ENCODE measurements around the gene LRRN2. TPM values are rescaled to one million over a fixed set of nuclear protein-coding genes. Genes with fewer than 3 reads are reported as not detected.
A peak's percentile ranks its signal among the peaks of the same experiment; 100 is the strongest.

LRRN2 gene
- total RNA-seq, 5 donors from 2014 or later (not counting 1 experiment from before 2014, with no cell fraction given): 0.03 TPM; not detected in 4

GRCh38 chr1:204713541-204713940, 28.0 kb upstream of the LRRN2 start:
- H3K27me3 Mint-ChIP-seq: peaks cover 13 to 28% of the 10 kb centered on the region in 2 donors

GRCh38 chr1:204712708-204713430, 27.3 kb upstream of the LRRN2 start:
- no peak overlapping the region for H3K4me3 ChIP-seq (ENCODE audit: control insufficient read depth in 1 of 2, extremely low read depth in 1 of 2, low read length in 1 of 2)
- no peak overlapping the region for H3K27ac Mint-ChIP-seq
- DNase-seq: peak in 1 of 35 experiments; percentile 4
- no peaks in the 10 kb centered on the region for H3K9me3 Mint-ChIP-seq
- peaks cover 0 to 21% of the 10 kb centered on the region in 2 experiments for H3K27me3 ChIP-seq (replicated peaks in 1 of 2; ENCODE audit: control insufficient read depth in 2 of 2, extremely low read depth in 1 of 2, insufficient read depth in 2 of 2, low read length in 1 of 2)
- WGBS (ENCODE audit: insufficient coverage): 0% methylated on average over 1 of the region's 4 CpGs
- H3K4me1 ChIP-seq (ENCODE audit: control insufficient read depth in 1 of 2, extremely low read depth in 1 of 2, insufficient read depth in 2 of 2, low read length in 2 of 2): peaks cover 7 to 14% of the 10 kb centered on the region in 2 experiments
- no peaks in the 10 kb centered on the region for H3K9me3 ChIP-seq
- no peaks in the 10 kb centered on the region for H3K36me3 Mint-ChIP-seq
- peak in 1 of 4 experiments; percentile 24 for ATAC-seq (replicated peaks in 1 of 4)
- no peaks in the 10 kb centered on the region for H3K36me3 ChIP-seq (ENCODE audit: control insufficient read depth in 2 of 2, extremely low read depth in 1 of 2, insufficient read depth in 1 of 2, low read length in 1 of 2)
- ChIA-PET CTCF (no interaction called here), POLR2A (no interaction called here)
- no peak overlapping the region for H3K27ac ChIP-seq (ENCODE audit: low read length)
- peaks cover 13 to 29% of the 10 kb centered on the region in 2 donors for H3K27me3 Mint-ChIP-seq
- H3K4me3 Mint-ChIP-seq: no peak overlapping the region
- H3K4me1 Mint-ChIP-seq: peaks cover 5 to 13% (median 5%) of the 10 kb centered on the region in 3 donors

More at GRCh38 chr1:204713541-204713940, 28.0 kb upstream of the LRRN2 start:
- no CpG with 5 or more reads among the region's 5 CpGs for WGBS (ENCODE audit: insufficient coverage)
- no peak overlapping the region for H3K4me3 Mint-ChIP-seq
- CTCF ChIA-PET: no interaction called here
- H3K27me3 ChIP-seq (replicated peaks in 1 of 2; ENCODE audit: control insufficient read depth in 2 of 2, extremely low read depth in 1 of 2, insufficient read depth in 2 of 2, low read length in 1 of 2): peaks cover 0 to 18% of the 10 kb centered on the region in 2 experiments
- H3K4me1 Mint-ChIP-seq: peaks cover 3 to 10% (median 5%) of the 10 kb centered on the region in 3 donors
- H3K36me3 Mint-ChIP-seq: no peaks in the 10 kb centered on the region
- ATAC-seq (replicated peaks in 1 of 4): no peak
- no peak for DNase-seq
- H3K27ac Mint-ChIP-seq: no peak overlapping the region
- POLR2A ChIA-PET: no interaction called here
- H3K4me3 ChIP-seq (ENCODE audit: control insufficient read depth in 1 of 2, extremely low read depth in 1 of 2, low read length in 1 of 2): no peak overlapping the region
- peaks cover 6 to 14% of the 10 kb centered on the region in 2 experiments for H3K4me1 ChIP-seq (ENCODE audit: control insufficient read depth in 1 of 2, extremely low read depth in 1 of 2, insufficient read depth in 2 of 2, low read length in 2 of 2)
- H3K27ac ChIP-seq (ENCODE audit: low read length): no peak overlapping the region
- no peaks in the 10 kb centered on the region for H3K36me3 ChIP-seq (ENCODE audit: control insufficient read depth in 2 of 2, extremely low read depth in 1 of 2, insufficient read depth in 1 of 2, low read length in 1 of 2)
- H3K9me3 ChIP-seq: no peaks in the 10 kb centered on the region
- no peaks in the 10 kb centered on the region for H3K9me3 Mint-ChIP-seq

GRCh38 chr1:204711947-204712701, 26.6 kb upstream of the LRRN2 start:
- Histone ChIP-seq H3K27ac (ENCODE audit: low read length) (no peak overlapping the region), H3K4me3 (ENCODE audit: control insufficient read depth in 1 of 2, extremely low read depth in 1 of 2, low read length in 1 of 2) (no peak overlapping the region), H3K9me3 (no peaks in the 10 kb centered on the region), H3K4me1 (ENCODE audit: control insufficient read depth in 1 of 2, extremely low read depth in 1 of 2, insufficient read depth in 2 of 2, low read length in 2 of 2) (peaks cover 12 to 17% of the 10 kb centered on the region in 2 experiments), H3K36me3 (ENCODE audit: control insufficient read depth in 2 of 2, extremely low read depth in 1 of 2, insufficient read depth in 1 of 2, low read length in 1 of 2) (no peaks in the 10 kb centered on the region), H3K27me3 (replicated peaks in 1 of 2; ENCODE audit: control insufficient read depth in 2 of 2, extremely low read depth in 1 of 2, insufficient read depth in 2 of 2, low read length in 1 of 2) (peaks cover 0 to 25% of the 10 kb centered on the region in 2 experiments)
- Mint-ChIP-seq H3K4me3 (no peak overlapping the region), H3K27me3 (peaks cover 13 to 31% of the 10 kb centered on the region in 2 donors), H3K9me3 (no peaks in the 10 kb centered on the region), H3K27ac (no peak overlapping the region), H3K4me1 (peaks cover 8 to 20% (median 9%) of the 10 kb centered on the region in 3 donors), H3K36me3 (no peaks in the 10 kb centered on the region)
- DNase-seq: no peak
- WGBS (ENCODE audit: insufficient coverage): 37% methylated on average over 16 of the region's 23 CpGs
- no peak for ATAC-seq (replicated peaks in 1 of 4)
- CTCF ChIA-PET: no interaction called here
- POLR2A ChIA-PET: no interaction called here

- H3K27me3 Mint-ChIP-seq: peaks cover 13 to 33% of the 10 kb centered on the region in 2 donors
- peaks cover 15 to 28% (median 16%) of the 10 kb centered on the region in 3 donors for H3K4me1 Mint-ChIP-seq
- Histone ChIP-seq H3K4me1 (ENCODE audit: control insufficient read depth in 1 of 2, extremely low read depth in 1 of 2, insufficient read depth in 2 of 2, low read length in 2 of 2) (peaks cover 20 to 22% of the 10 kb centered on the region in 2 experiments), H3K36me3 (ENCODE audit: control insufficient read depth in 2 of 2, extremely low read depth in 1 of 2, insufficient read depth in 1 of 2, low read length in 1 of 2) (no peaks in the 10 kb centered on the region), H3K9me3 (no peaks in the 10 kb centered on the region), H3K27ac (ENCODE audit: low read length) (no peak overlapping the region), H3K27me3 (replicated peaks in 1 of 2; ENCODE audit: control insufficient read depth in 2 of 2, extremely low read depth in 1 of 2, insufficient read depth in 2 of 2, low read length in 1 of 2) (peaks cover 0 to 30% of the 10 kb centered on the region in 2 experiments), H3K4me3 (ENCODE audit: control insufficient read depth in 1 of 2, extremely low read depth in 1 of 2, low read length in 1 of 2) (no peak overlapping the region)
- H3K36me3 Mint-ChIP-seq: no peaks in the 10 kb centered on the region
- no peak overlapping the region for H3K4me3 Mint-ChIP-seq
- ChIA-PET CTCF (no interaction called here), POLR2A (no interaction called here)
- no peak for ATAC-seq (replicated peaks in 1 of 4)
- no peaks in the 10 kb centered on the region for H3K9me3 Mint-ChIP-seq
- no peak overlapping the region for H3K27ac Mint-ChIP-seq
- DNase-seq: no peak
- WGBS (ENCODE audit: insufficient coverage): 73% methylated on average over 7 of the region's 16 CpGs
Observed at GRCh38 chr1:204711103-204711946, 25.8 kb upstream of the LRRN2 start.

- no peak overlapping the region for H3K4me3 Mint-ChIP-seq
- no peaks in the 10 kb centered on the region for H3K36me3 Mint-ChIP-seq
- H3K27ac ChIP-seq (ENCODE audit: low read length): no peak overlapping the region
- 85% methylated on average over 4 of the region's 11 CpGs for WGBS (ENCODE audit: insufficient coverage)
- peaks cover 0 to 31% of the 10 kb centered on the region in 2 experiments for H3K27me3 ChIP-seq (replicated peaks in 1 of 2; ENCODE audit: control insufficient read depth in 2 of 2, extremely low read depth in 1 of 2, insufficient read depth in 2 of 2, low read length in 1 of 2)
- peaks cover 25 to 26% of the 10 kb centered on the region in 2 experiments for H3K4me1 ChIP-seq (ENCODE audit: control insufficient read depth in 1 of 2, extremely low read depth in 1 of 2, insufficient read depth in 2 of 2, low read length in 2 of 2)
- H3K4me1 Mint-ChIP-seq: peaks cover 21 to 39% (median 23%) of the 10 kb centered on the region in 3 donors
- no peak overlapping the region for H3K27ac Mint-ChIP-seq
- H3K9me3 ChIP-seq: no peaks in the 10 kb centered on the region
- POLR2A ChIA-PET: no interaction called here
- H3K9me3 Mint-ChIP-seq: no peaks in the 10 kb centered on the region
- CTCF ChIA-PET: no interaction called here
- peaks cover 13 to 33% of the 10 kb centered on the region in 2 donors for H3K27me3 Mint-ChIP-seq
- no peak overlapping the region for H3K4me3 ChIP-seq (ENCODE audit: control insufficient read depth in 1 of 2, extremely low read depth in 1 of 2, low read length in 1 of 2)
- H3K36me3 ChIP-seq (ENCODE audit: control insufficient read depth in 2 of 2, extremely low read depth in 1 of 2, insufficient read depth in 1 of 2, low read length in 1 of 2): no peaks in the 10 kb centered on the region
- DNase-seq: no peak
- ATAC-seq (replicated peaks in 1 of 4): no peak
Observed at GRCh38 chr1:204709960-204710912, 24.7 kb upstream of the LRRN2 start.

Data from T-cell (primary cell).